HG03342 (cell line): ENCODE results near the gene ALG6.

Experiments
- ATAC-seq: cut with Tn5 transposase; IDR thresholded peaks from one replicate; pipeline ENCODE4 v1.9.1; 2021; ENCODE audit warnings: mild to moderate bottlenecking, moderate library complexity; ENCODE audit not compliant: unreplicated experiment

ALG6 gene

DNA sequence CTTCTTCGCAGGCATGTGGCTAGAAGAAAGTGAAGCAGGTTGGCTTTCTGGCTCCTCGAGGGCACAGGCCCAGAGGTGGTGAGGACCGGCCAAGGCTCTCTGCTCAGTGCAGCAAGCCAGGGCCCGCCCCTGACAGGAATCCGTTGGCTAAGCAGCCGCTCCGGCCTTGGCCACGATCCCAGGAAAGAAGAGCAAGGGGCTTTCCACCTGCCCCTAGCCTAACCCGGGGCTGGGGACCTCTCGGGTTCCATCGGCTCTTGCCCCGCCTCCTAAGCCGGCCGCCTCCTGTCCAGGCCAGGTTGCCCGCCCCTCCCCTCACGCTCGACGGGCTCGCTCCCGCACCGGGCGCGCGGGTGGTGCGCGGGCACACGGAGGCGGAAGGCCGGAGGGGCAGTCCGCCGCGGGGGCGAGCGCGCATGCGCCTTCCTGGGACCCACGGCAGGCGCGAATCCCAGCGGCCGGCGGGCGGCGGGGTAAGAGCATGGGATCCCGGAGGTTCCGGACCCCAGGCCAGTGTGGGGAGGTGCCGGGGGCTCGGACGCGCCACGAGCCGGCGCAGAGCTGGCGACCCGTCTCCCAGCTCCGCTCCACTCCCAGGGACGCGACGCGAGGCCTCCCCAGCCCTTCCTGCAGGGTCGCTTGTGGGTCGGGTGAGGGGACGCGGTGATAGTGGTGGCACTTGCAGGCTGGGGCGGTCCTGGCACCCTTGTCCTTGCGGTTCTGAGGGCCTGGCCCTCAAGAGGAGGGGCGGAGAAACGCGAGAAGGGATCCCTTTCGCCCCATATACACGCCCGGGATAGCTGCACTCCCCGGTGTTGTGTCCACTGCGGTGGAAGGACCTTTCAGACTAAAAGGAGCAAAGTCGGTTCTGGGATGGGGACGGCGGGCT, at the start of gene ALG6:
TSS of gene ALG6 (plus strand) at position 413 of the 889 bp plus-strand sequence. CDS start 3,351 bp downstream, outside the sequence.
- ATAC-seq: peak; percentile 93

DNA sequence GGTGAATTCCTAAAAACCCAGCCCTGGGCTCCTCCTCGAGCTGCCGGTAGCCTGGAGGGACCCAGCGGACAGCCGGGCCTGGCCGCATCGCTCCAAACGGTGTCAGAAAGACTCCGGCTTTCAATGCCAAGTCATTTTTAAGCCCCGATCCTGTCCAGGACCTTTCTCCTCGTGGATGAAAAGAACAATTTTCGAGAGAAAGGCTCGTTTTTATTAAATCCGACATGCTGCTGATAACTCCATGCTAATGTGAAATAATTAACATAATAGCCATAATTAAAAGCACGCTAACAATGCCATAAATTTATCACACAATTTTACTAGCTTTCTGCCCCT, 49.6 kb upstream of the ALG6 start:
- ATAC-seq: no peak

DNA sequence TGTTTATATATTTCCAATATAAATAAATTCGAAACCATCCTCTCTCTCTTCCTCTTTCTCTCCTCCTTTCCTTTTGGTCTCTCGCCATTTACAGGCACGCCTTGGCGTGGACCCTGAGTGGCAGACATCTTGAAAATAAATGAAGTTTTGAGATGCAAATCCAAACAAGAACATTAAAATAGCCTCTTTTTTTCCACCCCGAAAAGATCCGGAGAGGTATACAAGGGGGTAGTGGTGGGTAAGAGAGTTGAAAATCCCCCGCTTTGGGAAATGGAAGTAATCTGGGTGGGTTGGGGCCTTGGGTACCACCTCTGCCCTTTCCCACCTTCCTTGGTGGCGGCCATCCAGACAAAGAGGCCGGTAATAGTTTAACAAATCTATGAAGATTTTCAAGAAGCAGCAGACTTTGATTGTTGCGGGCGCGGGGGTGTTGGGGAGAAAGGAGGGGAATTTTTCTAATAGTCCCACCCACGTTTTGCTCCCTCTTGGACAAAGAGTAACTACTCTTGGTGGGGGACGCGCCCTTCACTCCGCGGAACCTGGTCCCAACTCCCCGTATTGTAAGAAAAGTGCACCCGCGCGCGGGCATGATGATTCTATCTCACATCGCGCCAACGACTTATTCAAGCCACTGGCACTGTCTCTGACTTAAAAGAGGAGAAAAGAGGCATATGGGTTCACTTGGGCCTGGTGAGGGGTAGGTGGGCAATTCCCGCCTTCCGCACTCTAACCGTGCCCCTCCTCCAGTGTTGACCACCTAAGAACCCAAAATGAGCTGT, 49.0 kb upstream of the ALG6 start:
- ATAC-seq: no peak

DNA sequence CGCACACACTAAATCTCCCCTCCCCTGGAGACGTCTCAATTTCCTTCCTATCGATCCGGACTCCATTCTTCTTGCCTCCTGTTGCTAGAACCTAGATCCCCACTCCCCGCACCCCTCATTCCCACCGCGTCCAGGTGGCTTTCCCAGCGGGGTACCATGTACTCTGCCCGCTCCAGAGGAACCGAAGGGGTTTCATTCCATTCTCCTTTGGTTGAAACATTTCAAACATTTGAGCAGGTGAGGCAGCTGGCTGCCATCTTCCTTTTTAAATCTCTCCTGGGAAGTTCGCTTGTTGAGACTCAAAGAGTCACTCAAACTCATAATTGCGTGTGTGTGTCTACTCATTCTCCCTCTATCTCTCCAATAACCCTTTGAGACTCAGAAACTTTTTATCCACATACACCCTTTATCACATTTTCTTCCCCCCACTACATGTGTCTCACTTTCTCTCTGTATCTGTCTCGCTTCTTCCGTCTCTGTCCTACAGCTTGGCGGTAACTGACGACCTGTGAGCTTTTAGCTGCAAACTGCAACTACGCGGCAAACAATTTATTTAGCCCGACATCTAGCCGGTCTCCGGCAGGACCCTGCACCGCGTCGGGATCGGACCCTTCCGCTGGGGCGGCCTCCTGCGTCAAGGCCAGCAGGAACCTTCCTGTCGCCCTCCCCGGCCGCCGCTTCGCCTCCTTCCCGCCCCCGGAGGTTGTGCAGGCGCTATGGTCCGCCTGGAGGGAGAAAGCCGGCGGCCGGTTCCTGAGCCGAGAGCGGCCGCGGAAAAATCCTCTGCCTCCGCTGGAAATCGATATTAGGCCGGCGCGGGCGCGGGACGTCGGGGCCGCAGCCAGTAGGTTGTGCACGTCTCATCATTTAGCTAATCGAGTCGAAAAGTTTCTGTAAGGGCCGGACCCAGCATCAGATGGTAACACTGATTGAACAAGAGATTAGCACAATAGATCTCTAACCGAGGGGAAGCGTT, 48.1 kb upstream of the ALG6 start:
- ATAC-seq: no peak

DNA sequence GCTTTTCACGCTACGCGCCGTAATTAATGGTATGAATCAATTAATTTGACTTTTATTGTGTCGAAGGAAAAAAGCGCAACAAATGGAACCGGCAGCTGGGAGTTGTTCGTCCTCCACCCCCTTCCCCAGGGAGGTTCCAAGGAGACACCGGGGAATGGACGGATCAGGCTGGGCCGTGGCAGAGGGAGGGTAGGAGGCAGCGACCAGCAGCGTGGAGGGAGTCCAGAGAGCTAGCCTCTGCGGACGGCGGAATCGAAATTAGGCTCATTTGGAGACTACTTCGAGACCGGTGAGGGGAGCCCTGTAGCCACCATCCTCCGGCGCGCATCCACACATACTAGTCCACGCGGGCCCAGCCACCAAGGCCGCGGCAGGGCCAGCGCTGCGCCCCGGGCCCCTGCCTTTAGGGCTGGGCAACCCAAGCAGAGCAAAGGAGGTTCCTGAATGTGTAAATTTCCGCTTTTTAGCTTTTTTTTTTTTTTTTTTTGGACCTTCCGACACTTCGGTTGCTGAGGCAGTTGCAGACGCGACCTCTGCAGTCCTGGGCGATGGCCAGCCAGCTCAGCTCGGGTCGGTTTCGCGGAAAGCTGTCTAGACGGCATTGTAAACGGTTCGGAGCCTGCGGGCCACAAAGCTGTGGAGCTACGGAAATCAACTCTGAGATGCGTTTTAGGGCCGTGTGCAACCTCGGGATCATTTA, 47.3 kb upstream of the ALG6 start:
- ATAC-seq: no peak

DNA sequence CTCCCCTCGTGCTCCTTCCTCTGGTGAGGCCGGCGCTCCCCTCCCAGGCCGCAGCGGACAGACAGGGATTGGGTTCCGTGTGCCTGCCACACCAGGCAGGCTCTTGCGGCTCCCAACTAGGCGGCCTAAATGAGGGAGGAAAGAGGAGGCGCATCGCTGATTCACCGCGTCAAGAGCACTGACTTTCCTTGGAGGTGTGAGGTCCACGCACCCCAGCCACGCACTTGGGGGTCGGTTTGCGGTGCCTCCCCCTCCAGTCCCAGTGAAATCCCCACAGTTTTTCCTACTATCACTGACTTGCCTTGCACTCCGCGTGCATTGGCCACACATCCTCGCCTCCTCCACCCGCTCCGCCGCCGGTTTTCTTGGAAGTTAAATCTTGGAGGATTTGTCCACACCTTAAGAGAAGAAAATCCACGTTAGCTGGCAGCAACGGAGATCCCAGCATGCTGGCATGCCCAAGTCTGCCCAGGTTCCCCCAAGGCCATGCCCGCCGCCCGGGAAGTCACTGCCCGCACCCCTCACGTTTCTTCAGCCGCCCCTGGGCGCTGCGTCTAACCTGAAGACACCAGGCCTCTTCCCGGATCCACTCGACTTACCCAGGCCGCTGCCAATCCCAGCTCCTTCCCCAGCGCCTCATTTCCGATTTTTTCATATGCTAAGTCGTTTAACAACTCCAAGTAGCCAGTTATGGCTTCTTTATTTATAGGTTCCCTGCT, 46.2 kb upstream of the ALG6 start:
- no peak for ATAC-seq

DNA sequence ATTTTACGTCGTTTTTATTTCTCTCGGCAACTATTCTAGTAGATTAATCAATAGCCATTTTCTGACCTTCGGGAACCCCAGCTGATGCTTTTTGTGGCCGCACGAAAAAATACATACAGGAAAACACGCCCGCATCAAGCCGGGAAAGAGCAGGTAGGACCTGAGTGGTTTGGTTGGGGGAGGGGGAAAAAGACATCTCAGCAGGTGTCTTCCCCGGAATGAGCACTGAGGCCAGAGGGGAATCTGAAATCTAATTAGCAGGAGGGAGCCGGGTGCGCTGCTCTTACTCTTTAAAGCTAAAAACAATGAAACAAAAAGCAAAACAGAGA, 45.7 kb upstream of the ALG6 start:
- no peak for ATAC-seq

DNA sequence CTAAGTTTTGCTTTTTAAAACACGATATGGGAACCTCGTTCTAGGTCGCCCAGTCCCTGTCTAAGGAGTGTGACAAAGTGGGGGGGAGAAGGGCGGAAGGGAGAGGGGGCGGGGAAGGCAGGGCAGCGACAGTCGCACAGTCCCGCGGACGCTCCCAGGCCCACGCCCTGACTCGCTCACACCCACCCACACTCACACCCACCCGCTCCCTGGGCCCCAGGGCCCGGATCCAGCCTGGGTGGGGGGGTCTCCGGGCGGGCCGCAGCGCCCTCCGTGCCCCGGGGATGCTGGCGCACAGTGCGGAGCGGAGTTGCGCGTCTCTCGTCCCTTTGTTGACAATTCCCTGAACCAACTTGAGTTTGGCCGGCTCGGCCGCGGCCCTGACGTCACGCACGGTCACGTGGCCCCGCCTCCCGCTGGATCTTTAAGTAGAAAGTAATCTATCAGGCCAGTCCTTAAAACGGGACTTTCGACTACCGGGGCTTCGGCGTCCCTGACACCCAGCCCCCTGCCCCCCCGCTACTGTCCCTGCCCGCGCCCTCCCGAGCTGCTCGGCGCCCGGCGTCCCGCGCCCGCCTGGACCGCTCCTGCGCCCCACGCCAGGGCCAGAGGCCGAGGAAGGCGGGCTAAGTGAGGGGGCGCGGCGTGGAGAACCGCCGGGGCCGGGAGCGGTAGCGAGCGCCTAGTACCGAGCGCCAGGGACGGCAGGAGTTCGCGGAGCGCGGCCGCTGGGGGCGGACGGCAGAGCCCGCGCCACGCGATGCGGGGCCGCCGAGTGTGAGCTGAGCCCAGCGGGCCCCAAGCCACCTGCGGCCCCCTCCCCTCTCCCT, 45.1 kb upstream of the ALG6 start, which contains the start of gene FOXD3:
TSS of gene FOXD3 (plus strand) at position 454 of the 830 bp plus-strand sequence. CDS start 492 bp downstream, outside the sequence.
- ATAC-seq: no peak

DNA sequence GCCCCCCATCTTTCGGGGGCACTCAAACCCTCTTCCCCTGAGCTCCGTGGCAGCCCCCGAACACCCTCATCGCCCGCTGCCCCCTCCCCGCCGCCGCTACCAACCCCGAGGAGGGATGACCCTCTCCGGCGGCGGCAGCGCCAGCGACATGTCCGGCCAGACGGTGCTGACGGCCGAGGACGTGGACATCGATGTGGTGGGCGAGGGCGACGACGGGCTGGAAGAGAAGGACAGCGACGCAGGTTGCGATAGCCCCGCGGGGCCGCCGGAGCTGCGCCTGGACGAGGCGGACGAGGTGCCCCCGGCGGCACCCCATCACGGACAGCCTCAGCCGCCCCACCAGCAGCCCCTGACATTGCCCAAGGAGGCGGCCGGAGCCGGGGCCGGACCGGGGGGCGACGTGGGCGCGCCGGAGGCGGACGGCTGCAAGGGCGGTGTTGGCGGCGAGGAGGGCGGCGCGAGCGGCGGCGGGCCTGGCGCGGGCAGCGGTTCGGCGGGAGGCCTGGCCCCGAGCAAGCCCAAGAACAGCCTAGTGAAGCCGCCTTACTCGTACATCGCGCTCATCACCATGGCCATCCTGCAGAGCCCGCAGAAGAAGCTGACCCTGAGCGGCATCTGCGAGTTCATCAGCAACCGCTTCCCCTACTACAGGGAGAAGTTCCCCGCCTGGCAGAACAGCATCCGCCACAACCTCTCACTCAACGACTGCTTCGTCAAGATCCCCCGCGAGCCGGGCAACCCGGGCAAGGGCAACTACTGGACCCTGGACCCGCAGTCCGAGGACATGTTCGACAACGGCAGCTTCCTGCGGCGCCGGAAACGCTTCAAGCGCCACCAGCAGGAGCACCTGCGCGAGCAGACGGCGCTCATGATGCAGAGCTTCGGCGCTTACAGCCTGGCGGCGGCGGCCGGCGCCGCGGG, 44.2 kb upstream of the ALG6 start:
- no peak for ATAC-seq

DNA sequence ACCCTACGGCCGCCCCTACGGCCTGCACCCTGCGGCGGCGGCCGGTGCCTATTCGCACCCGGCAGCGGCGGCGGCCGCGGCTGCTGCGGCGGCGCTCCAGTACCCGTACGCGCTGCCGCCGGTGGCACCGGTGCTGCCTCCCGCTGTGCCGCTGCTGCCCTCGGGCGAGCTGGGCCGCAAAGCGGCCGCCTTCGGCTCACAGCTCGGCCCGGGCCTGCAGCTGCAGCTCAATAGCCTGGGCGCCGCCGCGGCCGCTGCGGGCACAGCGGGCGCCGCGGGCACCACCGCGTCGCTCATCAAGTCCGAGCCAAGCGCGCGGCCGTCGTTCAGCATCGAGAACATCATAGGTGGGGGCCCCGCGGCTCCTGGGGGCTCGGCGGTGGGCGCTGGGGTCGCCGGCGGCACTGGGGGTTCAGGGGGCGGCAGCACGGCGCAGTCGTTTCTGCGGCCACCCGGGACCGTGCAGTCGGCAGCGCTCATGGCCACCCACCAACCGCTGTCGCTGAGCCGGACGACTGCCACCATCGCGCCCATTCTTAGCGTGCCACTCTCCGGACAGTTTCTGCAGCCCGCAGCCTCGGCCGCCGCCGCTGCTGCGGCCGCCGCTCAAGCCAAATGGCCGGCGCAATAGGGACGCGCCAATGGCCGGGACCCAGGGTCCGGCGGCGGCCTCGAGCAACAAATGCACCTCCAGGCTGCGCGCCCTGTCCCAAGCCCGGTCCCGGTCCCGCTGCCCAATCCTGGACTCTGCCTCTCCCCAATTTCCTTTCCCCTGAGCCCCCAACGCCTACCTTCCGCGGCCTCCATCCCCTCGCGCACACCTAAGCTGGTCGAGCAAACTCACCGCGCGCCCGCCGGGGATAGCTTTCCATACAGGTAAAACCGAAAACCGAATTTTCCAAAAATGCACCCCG, 43.3 kb upstream of the ALG6 start:
- no peak for ATAC-seq

DNA sequence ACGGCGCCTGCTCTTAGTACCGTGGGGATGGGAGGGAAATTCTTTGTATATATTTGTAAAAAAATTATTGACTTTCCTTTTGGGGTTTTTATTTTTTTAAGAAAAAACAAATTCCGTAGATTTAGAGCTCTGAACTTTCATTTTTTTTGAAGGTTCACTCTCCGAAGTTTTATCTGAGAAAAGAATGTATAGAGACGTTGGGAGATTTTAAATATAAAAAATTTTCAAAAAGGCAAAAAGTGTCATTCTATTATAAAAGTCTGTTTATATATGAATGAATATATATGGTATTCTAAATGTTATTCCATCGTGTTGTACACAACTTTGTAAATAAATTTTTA, 42.7 kb upstream of the ALG6 start:
- no peak for ATAC-seq

DNA sequence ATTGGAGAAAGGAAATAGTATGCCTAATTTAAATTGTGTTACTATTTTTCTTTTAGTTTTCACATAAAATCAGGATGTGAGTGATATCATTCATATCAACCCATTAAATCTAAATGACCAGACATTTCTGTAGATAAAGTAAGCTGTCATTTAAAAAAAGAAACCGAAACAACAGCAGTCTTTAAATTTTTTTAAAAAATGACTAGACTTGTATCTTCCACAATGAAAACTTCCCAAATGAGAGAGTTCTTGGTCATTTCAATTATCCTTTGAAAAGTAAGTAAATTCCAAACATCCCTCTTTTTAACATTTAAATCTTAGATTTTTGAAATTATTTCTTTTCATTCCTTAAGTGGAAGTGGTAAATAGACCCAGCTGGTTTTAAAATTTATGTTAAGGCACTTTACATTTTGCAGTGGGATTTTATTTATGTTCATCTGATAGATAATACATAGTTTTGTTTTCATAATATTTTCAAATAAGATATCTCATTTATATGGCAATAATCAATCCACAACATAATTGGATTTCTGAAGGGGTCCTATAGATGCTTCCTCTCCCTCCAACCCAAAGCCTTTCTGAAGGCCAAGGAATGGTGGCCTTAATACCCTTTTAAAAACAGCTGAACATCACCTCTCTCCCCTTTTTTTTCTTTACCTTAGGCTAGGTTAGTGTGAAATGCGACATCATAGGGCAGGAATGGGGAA, 42.0 kb upstream of the ALG6 start:
- no peak for ATAC-seq

DNA sequence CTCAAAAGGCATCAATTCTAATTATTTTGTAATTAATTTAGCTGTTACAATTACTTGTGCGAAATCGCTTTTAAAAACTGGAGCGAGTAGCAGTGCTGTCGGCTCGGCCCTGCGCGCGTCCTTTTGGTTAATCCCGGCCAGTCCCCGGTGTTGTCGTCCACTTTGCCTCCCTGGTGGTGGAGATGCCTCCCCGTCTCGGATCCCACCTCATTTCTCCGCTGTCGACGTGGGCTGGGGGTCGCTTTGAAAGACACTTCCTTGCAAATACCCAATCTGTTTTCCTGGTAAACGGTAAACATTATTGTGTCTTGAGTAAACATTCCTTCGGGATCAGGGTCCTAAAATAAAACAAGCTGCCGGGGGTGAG, 41.3 kb upstream of the ALG6 start:
- ATAC-seq: no peak

DNA sequence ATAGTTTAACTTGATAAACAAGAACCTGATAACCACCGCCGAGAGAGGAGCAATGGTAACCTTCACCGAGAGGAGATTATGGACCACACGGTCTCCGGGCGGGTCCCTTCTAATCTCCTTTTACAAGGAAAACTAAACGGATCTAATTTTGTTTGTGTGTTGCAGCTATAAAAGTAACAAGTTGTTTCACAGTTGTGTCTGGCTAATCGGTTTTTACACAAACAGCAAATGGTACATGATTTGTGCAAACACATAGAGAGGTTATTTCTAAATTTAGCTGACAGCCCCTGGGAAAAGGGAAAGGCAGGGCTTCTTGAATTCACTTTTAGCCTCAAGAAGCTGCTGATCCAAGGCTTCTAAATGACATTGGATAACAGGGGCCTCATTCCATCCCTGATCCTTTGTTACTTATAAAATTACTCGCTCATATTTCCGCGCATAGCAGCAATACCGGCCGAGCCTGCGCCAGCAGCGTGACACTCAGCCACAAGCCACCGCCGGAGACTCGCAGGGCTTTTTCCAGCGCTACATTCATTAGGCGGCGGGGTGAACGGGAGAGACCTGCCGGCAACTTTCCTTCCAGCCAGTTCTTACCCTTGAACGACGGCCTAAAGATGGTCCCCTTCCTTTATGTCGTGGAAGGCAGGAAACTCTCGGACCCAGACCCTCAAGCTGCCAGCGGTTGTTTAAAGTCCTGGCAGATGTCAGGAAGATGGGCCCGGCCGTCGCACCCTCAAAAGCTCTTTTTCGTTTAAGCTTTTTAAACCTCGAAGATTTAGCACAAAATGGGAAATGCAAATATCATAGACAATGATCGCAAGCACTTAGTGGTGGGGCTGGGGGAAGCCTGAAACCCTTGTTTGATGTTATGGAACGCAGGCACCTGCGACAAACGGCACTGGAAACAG, 40.7 kb upstream of the ALG6 start:
- no peak for ATAC-seq

DNA sequence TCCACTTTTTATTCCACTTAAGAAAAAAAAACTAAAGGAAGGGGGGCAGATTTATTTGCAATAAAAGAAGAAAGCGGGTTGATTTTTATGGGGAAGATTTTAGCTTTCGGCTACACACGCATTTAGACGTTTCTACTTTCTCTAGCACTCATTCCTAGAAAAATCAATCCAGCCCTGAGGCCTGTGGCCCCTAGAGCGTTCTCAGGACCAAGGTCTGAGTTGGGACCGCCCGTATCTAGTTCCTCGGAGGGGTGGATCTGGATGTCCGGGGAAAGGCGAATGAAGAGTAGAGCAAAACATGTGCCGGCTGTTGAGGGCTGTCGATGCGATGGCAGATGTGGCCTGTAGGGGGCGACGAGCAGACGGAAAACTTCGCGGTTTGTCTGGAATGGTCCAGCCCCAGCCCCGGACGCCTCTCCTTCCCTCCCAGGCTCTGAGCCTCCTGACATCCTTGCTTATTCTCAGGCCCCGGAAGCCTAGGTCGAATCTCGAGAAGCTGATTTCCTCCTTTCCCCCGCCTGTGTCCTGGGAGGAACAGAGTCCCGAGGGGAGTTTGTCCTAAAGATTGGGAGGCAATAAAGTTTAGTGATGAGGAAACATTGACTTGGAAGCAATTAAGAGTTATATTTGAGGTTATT, 39.9 kb upstream of the ALG6 start:
- ATAC-seq: no peak
